ENCODE data around the gene MEF2A. TPM values are rescaled to one million over a fixed set of nuclear protein-coding genes. Genes with fewer than 3 reads are reported as not detected.

MEF2A gene
- total RNA-seq, 1 experiment from 2014 or later, result 29.6 TPM

DNA sequence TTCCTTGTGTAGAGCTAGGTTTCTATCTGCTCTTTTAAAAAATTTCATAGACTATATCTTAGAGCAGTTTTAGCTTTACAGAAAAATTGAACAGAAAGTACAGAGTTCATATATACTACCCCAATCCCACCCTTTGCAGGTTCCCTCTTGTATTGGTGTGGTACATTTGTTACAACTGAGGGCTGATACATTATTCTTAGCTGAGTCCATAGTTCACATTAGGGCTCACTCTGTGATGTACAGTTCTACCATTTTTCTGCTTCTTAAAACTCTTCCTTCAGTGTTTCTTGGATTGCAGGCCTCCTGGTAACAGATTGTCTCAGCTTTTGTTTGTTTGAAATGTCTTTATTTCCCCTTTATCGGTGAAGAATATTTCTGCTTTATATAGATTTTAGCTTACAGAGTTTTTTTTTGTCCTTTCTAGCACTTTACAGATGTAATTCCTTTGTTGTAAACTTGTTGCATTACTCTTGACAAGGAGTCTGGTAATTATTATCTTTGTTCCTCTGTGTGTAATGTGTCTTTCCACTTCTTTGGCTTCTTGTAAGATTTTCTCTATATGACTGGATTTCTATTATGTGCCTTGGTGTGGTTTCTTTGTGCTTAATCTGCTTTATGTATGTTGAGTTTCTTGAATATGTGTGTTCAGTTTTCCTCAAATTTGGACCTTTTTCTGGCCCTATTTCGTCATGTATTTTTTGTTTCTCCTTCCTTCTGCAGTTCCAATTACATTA lies 25.3 kb downstream of the MEF2A start:
- RAD21 ChIA-PET (ENCODE audit: low non-redundant PET in 1 of 2, low total read pairs in 2 of 2, uncharacterized antibody in 2 of 2, unreplicated experiment in 2 of 2), result no interaction called here
- BruUV-seq (replicated peaks), result no TSS peak
- DNase-seq (ENCODE audit: low read depth, low spot score), result no peak

More for the DNA sequence above, 25.3 kb downstream of the MEF2A start:
- Histone ChIP-seq H3K27ac (ENCODE audit: low read depth, low read length) (no peak overlapping the region), H3K9me2 (ENCODE audit: insufficient read depth) (no peaks in the 10 kb centered on the region; the same call in 1 of the 2 replicates), H3K4me2 (ENCODE audit: low read length) (no peak overlapping the region), H3K9ac (ENCODE audit: low read length) (no peak overlapping the region), H3K79me2 (ENCODE audit: insufficient read depth, low read length) (peaks cover 93% of the 10 kb centered on the region), H3K27me3 (ENCODE audit: insufficient read depth, low read length) (no peaks in the 10 kb centered on the region), H3K9me3 (ENCODE audit: control insufficient read depth in 1 of 2, insufficient read depth in 1 of 2, low read depth in 1 of 2, low read length in 2 of 2) (peaks cover 0 to 9% of the 10 kb centered on the region in 2 experiments; a peak in 1 of 4 replicates), H3K4me3 (replicated peaks in 1 of 2; ENCODE audit: low read depth in 1 of 2, low read length in 2 of 2) (no peak overlapping the region), H3K36me3 (ENCODE audit: control insufficient read depth in 1 of 2, insufficient read depth in 2 of 2, low read length in 2 of 2) (no peaks in the 10 kb centered on the region), H3K4me1 (ENCODE audit: control insufficient read depth in 1 of 2, insufficient read depth in 2 of 2, low read length in 2 of 2) (no peaks in the 10 kb centered on the region), H4K20me1 (ENCODE audit: insufficient read depth) (no peaks in the 10 kb centered on the region), H2AFZ (ENCODE audit: low read depth, low read length, poor library complexity, severe bottlenecking) (no peak overlapping the region)
- TF ChIP-seq SIN3A (IDR thresholded peaks at IDR 0.05; ENCODE audit: low read depth), result no peak
- TF ChIP-seq, protein P1, sequence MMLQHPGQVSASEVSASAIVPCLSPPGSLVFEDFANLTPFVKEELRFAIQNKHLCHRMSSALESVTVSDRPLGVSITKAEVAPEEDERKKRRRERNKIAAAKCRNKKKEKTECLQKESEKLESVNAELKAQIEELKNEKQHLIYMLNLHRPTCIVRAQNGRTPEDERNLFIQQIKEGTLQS (IDR thresholded peaks at IDR 0.05), result no peak
- TF ChIP-seq ZFX (IDR thresholded peaks at IDR 0.05), result no peak
- TF ChIP-seq, protein P2, sequence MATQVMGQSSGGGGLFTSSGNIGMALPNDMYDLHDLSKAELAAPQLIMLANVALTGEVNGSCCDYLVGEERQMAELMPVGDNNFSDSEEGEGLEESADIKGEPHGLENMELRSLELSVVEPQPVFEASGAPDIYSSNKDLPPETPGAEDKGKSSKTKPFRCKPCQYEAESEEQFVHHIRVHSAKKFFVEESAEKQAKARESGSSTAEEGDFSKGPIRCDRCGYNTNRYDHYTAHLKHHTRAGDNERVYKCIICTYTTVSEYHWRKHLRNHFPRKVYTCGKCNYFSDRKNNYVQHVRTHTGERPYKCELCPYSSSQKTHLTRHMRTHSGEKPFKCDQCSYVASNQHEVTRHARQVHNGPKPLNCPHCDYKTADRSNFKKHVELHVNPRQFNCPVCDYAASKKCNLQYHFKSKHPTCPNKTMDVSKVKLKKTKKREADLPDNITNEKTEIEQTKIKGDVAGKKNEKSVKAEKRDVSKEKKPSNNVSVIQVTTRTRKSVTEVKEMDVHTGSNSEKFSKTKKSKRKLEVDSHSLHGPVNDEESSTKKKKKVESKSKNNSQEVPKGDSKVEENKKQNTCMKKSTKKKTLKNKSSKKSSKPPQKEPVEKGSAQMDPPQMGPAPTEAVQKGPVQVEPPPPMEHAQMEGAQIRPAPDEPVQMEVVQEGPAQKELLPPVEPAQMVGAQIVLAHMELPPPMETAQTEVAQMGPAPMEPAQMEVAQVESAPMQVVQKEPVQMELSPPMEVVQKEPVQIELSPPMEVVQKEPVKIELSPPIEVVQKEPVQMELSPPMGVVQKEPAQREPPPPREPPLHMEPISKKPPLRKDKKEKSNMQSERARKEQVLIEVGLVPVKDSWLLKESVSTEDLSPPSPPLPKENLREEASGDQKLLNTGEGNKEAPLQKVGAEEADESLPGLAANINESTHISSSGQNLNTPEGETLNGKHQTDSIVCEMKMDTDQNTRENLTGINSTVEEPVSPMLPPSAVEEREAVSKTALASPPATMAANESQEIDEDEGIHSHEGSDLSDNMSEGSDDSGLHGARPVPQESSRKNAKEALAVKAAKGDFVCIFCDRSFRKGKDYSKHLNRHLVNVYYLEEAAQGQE (IDR thresholded peaks at IDR 0.05; ENCODE audit: low read depth), result no peak
- no peak for TF ChIP-seq CEBPB (IDR thresholded peaks at IDR 0.05; ENCODE audit: low read depth)
- no peak for TF ChIP-seq CBX3 (IDR thresholded peaks at IDR 0.05; ENCODE audit: low read depth)
- TF ChIP-seq EZH2phosphoT487 (IDR thresholded peaks at IDR 0.05; ENCODE audit: borderline replicate concordance), result no peak
- no peak for TF ChIP-seq SP1 (IDR thresholded peaks at IDR 0.05; ENCODE audit: low read depth)
- TF ChIP-seq EZH2 (IDR thresholded peaks at IDR 0.05), result no peak
- TF ChIP-seq, protein P3, sequence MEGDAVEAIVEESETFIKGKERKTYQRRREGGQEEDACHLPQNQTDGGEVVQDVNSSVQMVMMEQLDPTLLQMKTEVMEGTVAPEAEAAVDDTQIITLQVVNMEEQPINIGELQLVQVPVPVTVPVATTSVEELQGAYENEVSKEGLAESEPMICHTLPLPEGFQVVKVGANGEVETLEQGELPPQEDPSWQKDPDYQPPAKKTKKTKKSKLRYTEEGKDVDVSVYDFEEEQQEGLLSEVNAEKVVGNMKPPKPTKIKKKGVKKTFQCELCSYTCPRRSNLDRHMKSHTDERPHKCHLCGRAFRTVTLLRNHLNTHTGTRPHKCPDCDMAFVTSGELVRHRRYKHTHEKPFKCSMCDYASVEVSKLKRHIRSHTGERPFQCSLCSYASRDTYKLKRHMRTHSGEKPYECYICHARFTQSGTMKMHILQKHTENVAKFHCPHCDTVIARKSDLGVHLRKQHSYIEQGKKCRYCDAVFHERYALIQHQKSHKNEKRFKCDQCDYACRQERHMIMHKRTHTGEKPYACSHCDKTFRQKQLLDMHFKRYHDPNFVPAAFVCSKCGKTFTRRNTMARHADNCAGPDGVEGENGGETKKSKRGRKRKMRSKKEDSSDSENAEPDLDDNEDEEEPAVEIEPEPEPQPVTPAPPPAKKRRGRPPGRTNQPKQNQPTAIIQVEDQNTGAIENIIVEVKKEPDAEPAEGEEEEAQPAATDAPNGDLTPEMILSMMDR (IDR thresholded peaks at IDR 0.05 in 2 of 3, conservative IDR thresholded peaks at IDR 0.05 in 1 of 3; ENCODE audit: borderline replicate concordance in 1 of 3, insufficient read depth in 1 of 3, low read depth in 2 of 3, low read length in 2 of 3), result no peak
- TF ChIP-seq JUND (IDR thresholded peaks at IDR 0.05), result no peak
- TF ChIP-seq EGR1 (IDR thresholded peaks at IDR 0.05; ENCODE audit: low read depth), result no peak
- intact Hi-C loops (cut with micrococcal nuclease), result no loop called here
- ATAC-seq, result no peak
- ChIA-PET CTCF (no interaction called here), POLR2A (no interaction called here)
